BLaER1 (cell line): ENCODE measurements around the gene NTN4.
"Not testable (repeated sequence)": the region's sequence is repeated elsewhere in the genome, so short reads cannot be mapped to it uniquely, and the experiment has no call there.

Experiments used
- H3K27ac ChIP-seq: shearing (Covaris generic); formaldehyde crosslinking; 2 replicates; pipeline ENCODE4 v1.8.1; 2022
- H3K27me3 ChIP-seq: shearing (Covaris generic); formaldehyde crosslinking; 2 replicates; pipeline ENCODE4 v1.8.1; 2022
- H3K36me3 ChIP-seq: shearing (Covaris generic); formaldehyde crosslinking; 2 replicates; pipeline ENCODE4 v1.8.1; 2022
- H3K4me1 ChIP-seq: shearing (Covaris generic); formaldehyde crosslinking; 2 replicates; pipeline ENCODE4 v1.8.1; 2022
- H3K4me2 ChIP-seq: shearing (Covaris generic); formaldehyde crosslinking; 2 replicates; pipeline ENCODE4 v1.8.1; 2022
- H3K4me3 ChIP-seq: shearing (Covaris generic); formaldehyde crosslinking; 2 replicates; pipeline ENCODE4 v1.8.1; 2022
- H3K9ac ChIP-seq: shearing (Covaris generic); formaldehyde crosslinking; 2 replicates; pipeline ENCODE4 v1.8.1; 2022
- H3K9me3 ChIP-seq: shearing (Covaris generic); formaldehyde crosslinking; 2 replicates; pipeline ENCODE4 v1.8.1; 2022
- H4K20me1 ChIP-seq: shearing (Covaris generic); formaldehyde crosslinking; 2 replicates; pipeline ENCODE4 v1.8.1; 2022
- Cebpa-rat ChIP-seq: shearing (Covaris generic); IDR thresholded peaks from 2 replicates; pipeline ENCODE4 v1.8.1; 2022

The NTN4 gene

GRCh38 chr12:95674163-95674562, 116.4 kb downstream of the NTN4 start:
- no peaks in the 10 kb centered on the region for H3K27me3 ChIP-seq
- no peaks in the 10 kb centered on the region for H3K36me3 ChIP-seq
- peak overlapping the region; percentile 13; the same call in 1 of the 2 replicates for H3K4me2 ChIP-seq
- no peaks in the 10 kb centered on the region for H4K20me1 ChIP-seq
- no peak for TF ChIP-seq Cebpa-rat
- no peaks in the 10 kb centered on the region for H3K9me3 ChIP-seq
- no peak overlapping the region for H3K4me3 ChIP-seq
- no peak overlapping the region for H3K27ac ChIP-seq
- no peak overlapping the region for H3K9ac ChIP-seq
- peaks cover 15% of the 10 kb centered on the region for H3K4me1 ChIP-seq

GRCh38 chr12:95673576-95673975, 117.0 kb downstream of the NTN4 start:
- Histone ChIP-seq H3K4me2 (no peak overlapping the region), H3K27ac (no peak overlapping the region), H4K20me1 (no peaks in the 10 kb centered on the region), H3K36me3 (no peaks in the 10 kb centered on the region), H3K27me3 (no peaks in the 10 kb centered on the region), H3K4me1 (peaks cover 15% of the 10 kb centered on the region), H3K9ac (no peak overlapping the region), H3K9me3 (no peaks in the 10 kb centered on the region), H3K4me3 (no peak overlapping the region)
- no peak for TF ChIP-seq Cebpa-rat

- no peak overlapping the region for H3K4me2 ChIP-seq
- no peak overlapping the region for H3K27ac ChIP-seq
- H3K36me3 ChIP-seq = no peaks in the 10 kb centered on the region
- no peak overlapping the region for H3K9ac ChIP-seq
- no peaks in the 10 kb centered on the region for H4K20me1 ChIP-seq
- H3K4me1 ChIP-seq = peaks cover 15% of the 10 kb centered on the region
- H3K27me3 ChIP-seq = no peaks in the 10 kb centered on the region
- H3K4me3 ChIP-seq = no peak overlapping the region
- no peaks in the 10 kb centered on the region for H3K9me3 ChIP-seq
- TF ChIP-seq Cebpa-rat = no peak
Observed at GRCh38 chr12:95672166-95672565, 118.4 kb downstream of the NTN4 start.

- Histone ChIP-seq H4K20me1 (no peaks in the 10 kb centered on the region), H3K4me2 (no peak overlapping the region), H3K36me3 (no peaks in the 10 kb centered on the region), H3K4me3 (no peak overlapping the region), H3K9me3 (no peaks in the 10 kb centered on the region), H3K9ac (no peak overlapping the region), H3K27me3 (no peaks in the 10 kb centered on the region), H3K27ac (no peak overlapping the region), H3K4me1 (peaks cover 15% of the 10 kb centered on the region)
- TF ChIP-seq Cebpa-rat = no peak
Observed at GRCh38 chr12:95671265-95671664, 119.3 kb downstream of the NTN4 start.

GRCh38 chr12:95663525-95663924, 127.0 kb downstream of the NTN4 start:
- no peaks in the 10 kb centered on the region for H3K36me3 ChIP-seq
- H4K20me1 ChIP-seq = no peaks in the 10 kb centered on the region
- TF ChIP-seq Cebpa-rat = no peak
- no peak overlapping the region for H3K9ac ChIP-seq
- no peak overlapping the region for H3K27ac ChIP-seq
- no peak overlapping the region for H3K4me3 ChIP-seq
- H3K9me3 ChIP-seq = no peaks in the 10 kb centered on the region
- no peaks in the 10 kb centered on the region for H3K27me3 ChIP-seq
- no peaks in the 10 kb centered on the region for H3K4me1 ChIP-seq
- H3K4me2 ChIP-seq = no peak overlapping the region

- no peak overlapping the region for H3K27ac ChIP-seq
- no peak for TF ChIP-seq Cebpa-rat
- no peaks in the 10 kb centered on the region for H3K36me3 ChIP-seq
- H4K20me1 ChIP-seq = no peaks in the 10 kb centered on the region
- no peak overlapping the region for H3K9ac ChIP-seq
- H3K4me2 ChIP-seq = no peak overlapping the region
- no peak overlapping the region for H3K4me3 ChIP-seq
- H3K27me3 ChIP-seq = no peaks in the 10 kb centered on the region
- no peaks in the 10 kb centered on the region for H3K4me1 ChIP-seq
- no peaks in the 10 kb centered on the region for H3K9me3 ChIP-seq
Observed at GRCh38 chr12:95661360-95661759, 129.2 kb downstream of the NTN4 start.

GRCh38 chr12:95658386-95658785, 132.2 kb downstream of the NTN4 start:
- H3K4me2 ChIP-seq = no peak overlapping the region
- H4K20me1 ChIP-seq = no peaks in the 10 kb centered on the region
- no peaks in the 10 kb centered on the region for H3K4me1 ChIP-seq
- no peak overlapping the region for H3K27ac ChIP-seq
- H3K9ac ChIP-seq = no peak overlapping the region
- H3K27me3 ChIP-seq = no peaks in the 10 kb centered on the region
- H3K36me3 ChIP-seq = no peaks in the 10 kb centered on the region
- H3K9me3 ChIP-seq = no peaks in the 10 kb centered on the region
- H3K4me3 ChIP-seq = no peak overlapping the region
- TF ChIP-seq Cebpa-rat = no peak

- not testable (repeated sequence) for H3K27ac ChIP-seq, H3K36me3 ChIP-seq, H3K9ac ChIP-seq, H4K20me1 ChIP-seq, H3K4me1 ChIP-seq, H3K9me3 ChIP-seq, H3K27me3 ChIP-seq, H3K4me3 ChIP-seq, H3K4me2 ChIP-seq
Observed at GRCh38 chr12:95654665-95655064, 135.9 kb downstream of the NTN4 start.

GRCh38 chr12:95653771-95654546, 136.6 kb downstream of the NTN4 start:
- Histone ChIP-seq H3K27ac (no peak overlapping the region), H3K4me3 (no peak overlapping the region), H3K9me3 (no peaks in the 10 kb centered on the region), H3K36me3 (no peaks in the 10 kb centered on the region), H3K4me2 (no peak overlapping the region), H3K4me1 (peaks cover 7% of the 10 kb centered on the region; the same call in 1 of the 2 replicates), H3K27me3 (no peaks in the 10 kb centered on the region), H3K9ac (no peak overlapping the region), H4K20me1 (no peaks in the 10 kb centered on the region)
- no peak for TF ChIP-seq Cebpa-rat

GRCh38 chr12:95651681-95652080, 138.9 kb downstream of the NTN4 start:
- peaks cover 7% of the 10 kb centered on the region; the same call in 1 of the 2 replicates for H3K4me1 ChIP-seq
- no peaks in the 10 kb centered on the region for H4K20me1 ChIP-seq
- H3K27ac ChIP-seq = no peak overlapping the region
- no peaks in the 10 kb centered on the region for H3K36me3 ChIP-seq
- no peaks in the 10 kb centered on the region for H3K27me3 ChIP-seq
- no peak overlapping the region for H3K4me2 ChIP-seq
- TF ChIP-seq Cebpa-rat = no peak
- no peak overlapping the region for H3K9ac ChIP-seq
- H3K4me3 ChIP-seq = no peak overlapping the region
- H3K9me3 ChIP-seq = no peaks in the 10 kb centered on the region
